GM12878 (cell line): ENCODE data around the gene KIF6. TPM values are rescaled to one million over a fixed set of nuclear protein-coding genes. Genes with fewer than 3 reads are reported as not detected.

Source experiments
- ATAC-seq: fragments of 200-7000 bp; cut with Tn5 transposase; 3 replicates; pipeline ENCODE4 v1.9.1; 2020; ENCODE audit warnings: mild to moderate bottlenecking, moderate library complexity
- BruUV-seq: library from RNA; stranded (reverse); fragments of 400-500 nt; replicated peaks from 2 replicates; lab custom pipeline; 2021; lab: Mats Ljungman, UMichigan
- CTCF ChIA-PET: fragments of 300-600 bp; sonication (Branson Sonifier 250); formaldehyde crosslinking; extraction: SDS; loops from one replicate; lab custom pipeline; 2021; ENCODE audit warnings: inconsistent platforms; lab: Yijun Ruan, JAX
- POLR2A ChIA-PET: fragments of 350-600 bp; formaldehyde crosslinking; extraction: SDS; loops from one replicate; lab custom pipeline; 2021; ENCODE audit warnings: inconsistent platforms; lab: Charles Lee
- RAD21 ChIA-PET: fragments of 300-600 bp; sonication (Branson Sonifier 250); formaldehyde crosslinking; loops from one replicate; lab custom pipeline; 2023; ENCODE audit warnings: antibody characterized with exemption; ENCODE audit not compliant: unreplicated experiment; lab: Charles Lee
- SMC1A ChIA-PET: fragments of 300-600 bp; sonication (Branson Sonifier 250); formaldehyde crosslinking; loops from one replicate; lab custom pipeline; 2023; ENCODE audit not compliant: unreplicated experiment, uncharacterized antibody; lab: Charles Lee
- DNase-seq: peaks from one replicate; pipeline ENCODE4 v3.0.0-alpha.2; 2011; ENCODE audit warnings: low read depth, low spot score
- FAIRE-seq: peaks from 3 replicates; lab custom pipeline; 2011; peaks lifted over from hg19 to GRCh38; lab: Jason Lieb, UNC
- H2AFZ ChIP-seq: 2 replicates; pipeline ENCODE4 v1.6.0; 2011; ENCODE audit warnings: low read depth, low read length, control low read depth; ENCODE audit not compliant: control insufficient read depth
- H3K27ac ChIP-seq: 2 replicates; pipeline ENCODE4 v1.5.1; 2011; ENCODE audit warnings: control low read depth; ENCODE audit not compliant: control insufficient read depth, insufficient read depth
- H3K27me3 ChIP-seq, 2 experiments: replicated peaks in 1 of 2; 2 replicates each; pipeline versions ENCODE4 v1.6.0 to v1.6.1; 2011; ENCODE audit warnings: low read length in 1 of 2; ENCODE audit not compliant: control insufficient read depth in 2 of 2, insufficient read depth in 2 of 2
- H3K36me3 ChIP-seq, 2 experiments: 2 replicates each; pipeline ENCODE4 v1.5.1; 2011; ENCODE audit warnings: low read length in 1 of 2; ENCODE audit not compliant: control insufficient read depth in 2 of 2, insufficient read depth in 2 of 2
- H3K4me1 ChIP-seq: 2 replicates; pipeline ENCODE4 v1.6.1; 2011; ENCODE audit warnings: mild to moderate bottlenecking, low read length, moderate library complexity, mixed read lengths; ENCODE audit not compliant: control insufficient read depth, insufficient read depth
- H3K4me2 ChIP-seq: 2 replicates; pipeline ENCODE4 v1.6.0; 2011; ENCODE audit warnings: control low read depth; ENCODE audit not compliant: control insufficient read depth, insufficient read depth
- H3K4me3 ChIP-seq: fragments of 200-600 bp; sonication (generic); 2 replicates; pipeline ENCODE4 v1.5.1; 2016
- H3K79me2 ChIP-seq: 2 replicates; pipeline ENCODE4 v1.6.0; 2011; ENCODE audit warnings: low read length; ENCODE audit not compliant: control insufficient read depth, insufficient read depth
- H3K9ac ChIP-seq: 2 replicates; pipeline ENCODE4 v1.8.0; 2011; ENCODE audit warnings: low read length, control low read depth, mixed read lengths; ENCODE audit not compliant: control insufficient read depth, insufficient read depth
- H3K9me3 ChIP-seq: replicated peaks from 3 replicates; pipeline ENCODE4 v1.5.1; 2011; ENCODE audit warnings: mild to moderate bottlenecking, low read length; ENCODE audit not compliant: control insufficient read depth, insufficient read depth
- H4K20me1 ChIP-seq: 2 replicates; pipeline ENCODE4 v1.6.0; 2011; ENCODE audit not compliant: control insufficient read depth, insufficient read depth
- ASH2L ChIP-seq: fragments of 300-600, 200-600 bp; sonication (generic); IDR thresholded peaks from 2 replicates; pipeline ENCODE4 v1.6.1; 2017; ENCODE audit warnings: low read depth, mild to moderate bottlenecking, borderline replicate concordance
- BACH1 ChIP-seq: fragments of 450-650 bp; IDR thresholded peaks from 2 replicates; pipeline ENCODE4 v1.6.1; 2017; ENCODE audit warnings: mild to moderate bottlenecking, borderline replicate concordance
- BRCA1 ChIP-seq: IDR thresholded peaks from 2 replicates; pipeline ENCODE4 v1.6.1; 2011; ENCODE audit warnings: low read depth, low read length, improper control_type of control experiment
- CHD4 ChIP-seq: fragments of 200-600 bp; sonication (generic); IDR thresholded peaks from 2 replicates; pipeline ENCODE4 v1.6.1; 2016; ENCODE audit warnings: mild to moderate bottlenecking
- EED ChIP-seq: sonication (generic); IDR thresholded peaks from 2 replicates; pipeline ENCODE4 v1.6.1; 2016; ENCODE audit warnings: antibody characterized with exemption, low read depth
- HDGF ChIP-seq: fragments of 450-650 bp; IDR thresholded peaks from 2 replicates; pipeline ENCODE4 v1.6.1; 2016; ENCODE audit warnings: antibody characterized with exemption
- LARP7 ChIP-seq: fragments of 450-650 bp; IDR thresholded peaks from 2 replicates; pipeline ENCODE4 v1.6.1; 2017; ENCODE audit warnings: mild to moderate bottlenecking
- MYC ChIP-seq: IDR thresholded peaks from 2 replicates; pipeline ENCODE4 v1.6.1; 2011; ENCODE audit warnings: mild to moderate bottlenecking, low read length, moderate library complexity, inconsistent platforms; ENCODE audit not compliant: insufficient read depth, insufficient replicate concordance, insufficient read length, severe bottlenecking
- RAD51 ChIP-seq: fragments of 450-650 bp; IDR thresholded peaks from 2 replicates; pipeline ENCODE4 v1.6.1; 2016; ENCODE audit warnings: moderate library complexity, mild to moderate bottlenecking, inconsistent platforms
- SMAD5 ChIP-seq: IDR thresholded peaks from 2 replicates; pipeline ENCODE4 v1.6.1; 2016; ENCODE audit warnings: antibody characterized with exemption, low read depth
- SREBF1 ChIP-seq: IDR thresholded peaks from 2 replicates; pipeline ENCODE4 v1.6.1; 2012; ENCODE audit warnings: mild to moderate bottlenecking, low read length
- ZNF24 ChIP-seq: fragments of 450-650 bp; IDR thresholded peaks from 2 replicates; pipeline ENCODE4 v1.6.1; 2017; ENCODE audit warnings: antibody characterized with exemption, mild to moderate bottlenecking
- WGBS: methylation state at CpG from one replicate; pipeline ENCODE4 v1.1.6; 2016; ENCODE audit warnings: low lambda C conversion rate; ENCODE audit not compliant: insufficient replicate concordance, insufficient coverage; ENCODE audit errors: missing lambda C conversion rate; 5-methylcytosine and 5-hydroxymethylcytosine counted together
- in situ Hi-C: fragments of 300-500 bp; cut with MboI; formaldehyde crosslinking; loops from 9 replicates; pipeline ENCODE4 v1.14.3; 2018; ENCODE audit warnings: mixed read lengths
- intact Hi-C: fragments of 100-400 bp; cut with micrococcal nuclease; formaldehyde crosslinking; loops from one replicate; pipeline ENCODE4 v1.14.2; 2022; ENCODE audit not compliant: unreplicated experiment
- polyA plus RNA-seq, 11 experiments: library from polyadenylated mRNA; depleted of rRNA in 4 of 11; unstranded in 6 of 11; stranded (reverse) in 5 of 11; fragments of >200 nt; fragmentation: Nextera tagmentation in 4 of 11; fragmentation: Illumina TruSeq in 1 of 11; extraction: Ambion mirVana in 4 of 11; extraction: Trizol in 1 of 11; gene quantifications; 1 replicate in 1 of 11; 2 replicates in 10 of 11; pipeline versions ENCODE4 v1.2.1 to v1.2.3, GENCODE V29; 2011 to 2016; ENCODE audit warnings: inconsistent platforms in 2 of 11, missing spikeins in 2 of 11, low read depth in 1 of 11
- total RNA-seq, 4 experiments: library from RNA; depleted of rRNA in 3 of 4; stranded (reverse); fragments of >200 nt in 3 of 4; fragmentation: Illumina TruSeq in 1 of 4; extraction: Trizol in 1 of 4; gene quantifications; 2 replicates each; pipeline versions ENCODE4 v1.2.1 to v1.2.3, GENCODE V29; 2013 to 2021
- TF ChIP-seq, protein P1 (sequence below): IDR thresholded peaks from 2 replicates; pipeline ENCODE4 v1.6.1; 2012; ENCODE audit warnings: low read depth, low read length, improper control_type of control experiment

The KIF6 gene
- total and polyA plus RNA-seq, 10 of the 15 experiments (the other 5 are each of a cell fraction or from before 2014, with no cell fraction given), result 0.09 to 1.0 (median 0.28) TPM

GRCh38 chr6:39400026-39400425 is 325.2 kb downstream of the KIF6 start:
- intact Hi-C loops, result no loop called here
- H3K4me1 ChIP-seq, result no peaks in the 10 kb centered on the region
- no peaks in the 10 kb centered on the region for H3K9me3 ChIP-seq
- ChIA-PET SMC1A (interaction anchor here (0.6 to 1.1 kb wide), 2 partner anchors 11 to 15 kb away, joined by 3 to 4 read pairs; no protein-coding TSS in a partner anchor), POLR2A (no interaction called here), CTCF (interaction anchor here (1.2 kb wide), 1 partner anchor 21 kb away, joined by 4 read pairs; no protein-coding TSS in a partner anchor), RAD21 (no interaction called here)
- no peak overlapping the region for H3K9ac ChIP-seq
- no TSS peak for BruUV-seq
- ATAC-seq (no peak), FAIRE-seq (no peak), DNase-seq (no peak)
- H3K27me3 ChIP-seq, result no peaks in the 10 kb centered on the region
- H3K36me3 ChIP-seq, result no peaks in the 10 kb centered on the region
- in situ Hi-C loops, result no loop called here
- 31% methylated on average over 3 of the region's 3 CpGs for WGBS
- H3K4me3 ChIP-seq, result no peak overlapping the region
- no peak overlapping the region for H3K27ac ChIP-seq
- TF ChIP-seq SMAD5 (no peak), EED (no peak), LARP7 (no peak), CHD4 (no peak), ZNF24 (no peak), ASH2L (no peak), BRCA1 (no peak), MYC (no peak), BACH1 (no peak), RAD51 (no peak), SREBF1 (no peak), HDGF (no peak)
- TF ChIP-seq, protein P1, sequence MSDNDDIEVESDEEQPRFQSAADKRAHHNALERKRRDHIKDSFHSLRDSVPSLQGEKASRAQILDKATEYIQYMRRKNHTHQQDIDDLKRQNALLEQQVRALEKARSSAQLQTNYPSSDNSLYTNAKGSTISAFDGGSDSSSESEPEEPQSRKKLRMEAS, result no peak
- no peaks in the 10 kb centered on the region for H4K20me1 ChIP-seq
- H2AFZ ChIP-seq, result no peak overlapping the region
- no peak overlapping the region for H3K4me2 ChIP-seq
- H3K79me2 ChIP-seq, result no peaks in the 10 kb centered on the region
